ENCODE results near the gene CD200. TPM values are rescaled to one million over a fixed set of nuclear protein-coding genes. Genes with fewer than 3 reads are reported as not detected.

Gene CD200
- polyA plus RNA-seq, 2 of the 4 experiments (the other 2 are of a cell fraction) = not detected

GRCh38 chr3:112365035-112365434 is 32.1 kb downstream of the CD200 start:
- Histone ChIP-seq H3K4me3 (no peak overlapping the region), H3K27ac (no peak overlapping the region), H3K4me1 (peaks cover 9% of the 10 kb centered on the region; the same call in 2 of the 3 replicates), H3K4me2 (peak overlapping the region; percentile 33; the same call in 1 of the 3 replicates), H3K9me3 (no peaks in the 10 kb centered on the region)
- no peak for FAIRE-seq
- CTCF ChIA-PET = no interaction called here
- no peak for ATAC-seq
- POLR2A ChIA-PET = no interaction called here
- 3% methylated on average over 2 of the region's 2 CpGs for WGBS (ENCODE audit: missing lambda C conversion rate)
- no peak for DNase-seq (ENCODE audit: low read depth in 1 of 2, low spot score in 1 of 2)
- TF ChIP-seq JUN (IDR thresholded peaks at IDR 0.05) (no peak), FOSL2 (IDR thresholded peaks at IDR 0.05) (no peak), FOSL2 (CRISPR knock-in tag; IDR thresholded peaks at IDR 0.05) (0 out of 2 replicates have a peak, but pooled peaks have one; percentile 16), HDAC2 (IDR thresholded peaks at IDR 0.05) (no peak), ZSCAN20 (CRISPR knock-in tag; IDR thresholded peaks at IDR 0.05) (no peak), MAX (IDR thresholded peaks at IDR 0.05) (no peak)

- Histone ChIP-seq H3K9me3 (no peaks in the 10 kb centered on the region), H3K4me3 (no peak overlapping the region), H3K27ac (no peak overlapping the region), H3K4me2 (no peak overlapping the region), H3K4me1 (peaks cover 9% of the 10 kb centered on the region; the same call in 2 of the 3 replicates)
- FAIRE-seq (no peak), DNase-seq (ENCODE audit: low read depth in 1 of 2, low spot score in 1 of 2) (no peak), ATAC-seq (no peak)
- WGBS (ENCODE audit: missing lambda C conversion rate) = 33% methylated on average over 3 of the region's 3 CpGs
- CTCF ChIA-PET = no interaction called here
- TF ChIP-seq GATA3 (IDR thresholded peaks at IDR 0.05; ENCODE audit: borderline replicate concordance) = no peak
- no peak for TF ChIP-seq NR3C1 (IDR thresholded peaks at IDR 0.05)
- TF ChIP-seq RARB (CRISPR knock-in tag; IDR thresholded peaks at IDR 0.05) = no peak
- TF ChIP-seq BCL3 (IDR thresholded peaks at IDR 0.05) = no peak
- TF ChIP-seq JUN (IDR thresholded peaks at IDR 0.05) = no peak
- TF ChIP-seq BHLHE40 (IDR thresholded peaks at IDR 0.05; ENCODE audit: low read depth, low read length) = no peak
- no peak for TF ChIP-seq EHF (CRISPR knock-in tag; IDR thresholded peaks at IDR 0.05)
- no peak for TF ChIP-seq CBX8 (IDR thresholded peaks at IDR 0.05)
- no peak for TF ChIP-seq RNF2 (IDR thresholded peaks at IDR 0.05; ENCODE audit: borderline replicate concordance, low read depth)
- no peak for TF ChIP-seq HOXB13 (CRISPR knock-in tag; IDR thresholded peaks at IDR 0.05; ENCODE audit: low read depth)
- no peak for TF ChIP-seq CHD2 (IDR thresholded peaks at IDR 0.05; ENCODE audit: low read length, partially characterized antibody)
- no peak for TF ChIP-seq POLR2A (IDR thresholded peaks at IDR 0.05; ENCODE audit: low read length)
- no peak for TF ChIP-seq TP53 (CRISPR knock-in tag; IDR thresholded peaks at IDR 0.05)
- TF ChIP-seq HOXB5 (CRISPR knock-in tag; IDR thresholded peaks at IDR 0.05) = no peak
- POLR2A ChIA-PET = no interaction called here
Observed at GRCh38 chr3:112365636-112366035, 32.7 kb downstream of the CD200 start.

GRCh38 chr3:112366522-112366921 is 33.6 kb downstream of the CD200 start:
- WGBS (ENCODE audit: missing lambda C conversion rate) = 44% methylated on average over 3 of the region's 3 CpGs
- TF ChIP-seq CHD2 (IDR thresholded peaks at IDR 0.05; ENCODE audit: low read length, partially characterized antibody) (no peak), ZSCAN20 (CRISPR knock-in tag; IDR thresholded peaks at IDR 0.05) (no peak), POLR2A (IDR thresholded peaks at IDR 0.05; ENCODE audit: low read length) (no peak), TP53 (CRISPR knock-in tag; IDR thresholded peaks at IDR 0.05) (no peak), ZNF302 (CRISPR knock-in tag; IDR thresholded peaks at IDR 0.05) (no peak), JUN (IDR thresholded peaks at IDR 0.05) (no peak), CHD4 (IDR thresholded peaks at IDR 0.05; ENCODE audit: borderline replicate concordance) (no peak), PHF8 (IDR thresholded peaks at IDR 0.05; ENCODE audit: borderline replicate concordance, low read depth) (no peak), ZC3H11A (IDR thresholded peaks at IDR 0.05) (no peak), REST (IDR thresholded peaks at IDR 0.05) (no peak), KDM1A (IDR thresholded peaks at IDR 0.05; ENCODE audit: low read depth) (no peak), SREBF2 (IDR thresholded peaks at IDR 0.05) (no peak), RFX5 (IDR thresholded peaks at IDR 0.05) (no peak), ZFP36 (IDR thresholded peaks at IDR 0.05; ENCODE audit: borderline replicate concordance, partially characterized antibody) (no peak), ELK1 (IDR thresholded peaks at IDR 0.05; ENCODE audit: low read depth, low read length) (no peak), FOSL2 (IDR thresholded peaks at IDR 0.05) (no peak), FOSL2 (CRISPR knock-in tag; IDR thresholded peaks at IDR 0.05) (no peak), USF2 (IDR thresholded peaks at IDR 0.05) (no peak), TFCP2L1 (CRISPR knock-in tag; IDR thresholded peaks at IDR 0.05) (no peak)
- ChIA-PET CTCF (no interaction called here), POLR2A (no interaction called here)
- no peak overlapping the region for H3K4me2 ChIP-seq
- FAIRE-seq = no peak
- H3K9me3 ChIP-seq = no peaks in the 10 kb centered on the region
- no peak for ATAC-seq
- H3K4me1 ChIP-seq = peaks cover 9% of the 10 kb centered on the region; the same call in 2 of the 3 replicates
- DNase-seq (ENCODE audit: low read depth in 1 of 2, low spot score in 1 of 2) = no peak
- no peak overlapping the region for H3K4me3 ChIP-seq
- no peak overlapping the region for H3K27ac ChIP-seq

Data from A549 (cell line).